Measurements from ENCODE around the gene CGB5. TPM values are rescaled to one million over a fixed set of nuclear protein-coding genes. Genes with fewer than 3 reads are reported as not detected.
"Not testable (repeated sequence)": the region's sequence is repeated elsewhere in the genome, so short reads cannot be mapped to it uniquely, and the experiment has no call there.

CGB5 gene
- total RNA-seq, 1 donor, result not detected

DNA sequence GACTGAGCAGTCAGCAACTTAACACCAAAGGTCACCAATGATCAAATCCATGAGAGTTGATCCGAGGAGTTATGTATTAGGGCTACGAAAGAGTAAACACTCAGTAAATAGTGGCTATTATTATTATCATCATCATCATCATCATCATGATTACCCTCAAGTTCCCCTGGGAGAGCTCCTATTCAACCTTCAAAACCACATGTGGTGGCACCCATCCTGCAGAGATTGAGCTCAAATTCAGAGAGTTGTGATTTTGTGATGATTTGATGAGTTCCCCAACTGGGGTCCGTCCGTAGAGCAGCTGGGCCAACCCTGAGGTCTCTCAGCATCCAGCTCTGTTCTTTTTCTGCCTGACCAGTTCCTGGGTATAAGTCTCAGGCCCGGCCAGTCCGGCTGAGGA is 18.6 kb upstream of the CGB5 start:
- H2AFZ ChIP-seq (ENCODE audit: low read length); H3K4me3 ChIP-seq (ENCODE audit: insufficient read depth, low read length); H4K20me1 ChIP-seq (ENCODE audit: insufficient read depth, low read length); H3K79me2 ChIP-seq (ENCODE audit: insufficient read depth, low read length); DNase-seq (ENCODE audit: insufficient read length, low spot score, missing footprints); H3K27me3 ChIP-seq (ENCODE audit: insufficient read depth, low read length); H3K27ac ChIP-seq (ENCODE audit: low read depth, low read length); H3K4me1 ChIP-seq (ENCODE audit: insufficient read depth, low read length); H3K4me2 ChIP-seq (ENCODE audit: insufficient read depth, low read length); H3K36me3 ChIP-seq (ENCODE audit: insufficient read depth, low read length); H3K9me3 ChIP-seq (ENCODE audit: low read depth, low read length): not testable (repeated sequence)

DNA sequence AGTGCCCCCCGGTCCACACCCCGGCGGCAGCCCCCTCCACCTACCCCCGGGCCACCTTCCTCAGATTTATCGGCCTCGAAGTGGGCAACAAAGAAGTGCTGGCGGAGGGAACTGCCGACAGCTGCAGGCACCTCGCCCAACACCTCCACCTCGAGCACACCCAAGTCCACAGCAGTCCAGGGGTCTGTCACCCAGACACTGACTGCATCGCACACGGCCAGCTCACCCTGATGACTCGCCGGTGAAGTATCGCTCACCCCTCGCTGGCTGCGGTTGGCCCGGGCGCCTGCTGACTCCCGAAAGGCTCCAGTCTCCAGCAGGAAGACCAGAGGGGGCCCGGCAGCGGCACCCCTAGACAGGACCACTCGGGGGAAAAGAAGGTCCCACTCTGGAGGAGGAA is 18.0 kb upstream of the CGB5 start:
- not testable (repeated sequence) for DNase-seq (ENCODE audit: insufficient read length, low spot score, missing footprints); H3K4me3 ChIP-seq (ENCODE audit: insufficient read depth, low read length); H3K79me2 ChIP-seq (ENCODE audit: insufficient read depth, low read length); H3K36me3 ChIP-seq (ENCODE audit: insufficient read depth, low read length); H3K4me1 ChIP-seq (ENCODE audit: insufficient read depth, low read length); H3K4me2 ChIP-seq (ENCODE audit: insufficient read depth, low read length); H3K27ac ChIP-seq (ENCODE audit: low read depth, low read length); H3K9me3 ChIP-seq (ENCODE audit: low read depth, low read length); H4K20me1 ChIP-seq (ENCODE audit: insufficient read depth, low read length); H3K27me3 ChIP-seq (ENCODE audit: insufficient read depth, low read length); H2AFZ ChIP-seq (ENCODE audit: low read length)

- not testable (repeated sequence) for H3K4me1 ChIP-seq (ENCODE audit: insufficient read depth, low read length); H3K36me3 ChIP-seq (ENCODE audit: insufficient read depth, low read length); H3K4me2 ChIP-seq (ENCODE audit: insufficient read depth, low read length); DNase-seq (ENCODE audit: insufficient read length, low spot score, missing footprints); H3K79me2 ChIP-seq (ENCODE audit: insufficient read depth, low read length); H3K9me3 ChIP-seq (ENCODE audit: low read depth, low read length); H3K27me3 ChIP-seq (ENCODE audit: insufficient read depth, low read length); H3K4me3 ChIP-seq (ENCODE audit: insufficient read depth, low read length); H4K20me1 ChIP-seq (ENCODE audit: insufficient read depth, low read length); H3K27ac ChIP-seq (ENCODE audit: low read depth, low read length); H2AFZ ChIP-seq (ENCODE audit: low read length)
Measured at GRCh38 chr19:49028686-49029085, 15.0 kb upstream of the CGB5 start.

GRCh38 chr19:49029749-49030148 is 13.9 kb upstream of the CGB5 start:
- DNase-seq (ENCODE audit: insufficient read length, low spot score, missing footprints), result peak; percentile 68
- not testable (repeated sequence) for H4K20me1 ChIP-seq (ENCODE audit: insufficient read depth, low read length); H3K27ac ChIP-seq (ENCODE audit: low read depth, low read length); H3K4me1 ChIP-seq (ENCODE audit: insufficient read depth, low read length); H3K79me2 ChIP-seq (ENCODE audit: insufficient read depth, low read length); H3K27me3 ChIP-seq (ENCODE audit: insufficient read depth, low read length); H2AFZ ChIP-seq (ENCODE audit: low read length); H3K36me3 ChIP-seq (ENCODE audit: insufficient read depth, low read length); H3K4me2 ChIP-seq (ENCODE audit: insufficient read depth, low read length); H3K9me3 ChIP-seq (ENCODE audit: low read depth, low read length); H3K4me3 ChIP-seq (ENCODE audit: insufficient read depth, low read length)

GRCh38 chr19:49030323-49030722 is 13.3 kb upstream of the CGB5 start:
- not testable (repeated sequence) for H3K4me1 ChIP-seq (ENCODE audit: insufficient read depth, low read length); H3K36me3 ChIP-seq (ENCODE audit: insufficient read depth, low read length); H3K4me3 ChIP-seq (ENCODE audit: insufficient read depth, low read length); DNase-seq (ENCODE audit: insufficient read length, low spot score, missing footprints); H3K79me2 ChIP-seq (ENCODE audit: insufficient read depth, low read length); H2AFZ ChIP-seq (ENCODE audit: low read length); H3K27ac ChIP-seq (ENCODE audit: low read depth, low read length); H3K4me2 ChIP-seq (ENCODE audit: insufficient read depth, low read length); H3K9me3 ChIP-seq (ENCODE audit: low read depth, low read length); H3K27me3 ChIP-seq (ENCODE audit: insufficient read depth, low read length); H4K20me1 ChIP-seq (ENCODE audit: insufficient read depth, low read length)

GRCh38 chr19:49031642-49032301 is 11.9 kb upstream of the CGB5 start, which contains the start of gene CGB2:
TSS of gene CGB2 (plus strand) at chr19:49031890. CDS start at chr19:49032096, 206 bp downstream.
- not testable (repeated sequence) for H3K79me2 ChIP-seq (ENCODE audit: insufficient read depth, low read length); H3K4me2 ChIP-seq (ENCODE audit: insufficient read depth, low read length); H3K36me3 ChIP-seq (ENCODE audit: insufficient read depth, low read length); H3K9me3 ChIP-seq (ENCODE audit: low read depth, low read length); H2AFZ ChIP-seq (ENCODE audit: low read length); H3K27ac ChIP-seq (ENCODE audit: low read depth, low read length); H3K4me3 ChIP-seq (ENCODE audit: insufficient read depth, low read length); H4K20me1 ChIP-seq (ENCODE audit: insufficient read depth, low read length); H3K27me3 ChIP-seq (ENCODE audit: insufficient read depth, low read length); H3K4me1 ChIP-seq (ENCODE audit: insufficient read depth, low read length)
- peak; percentile 61 for DNase-seq (ENCODE audit: insufficient read length, low spot score, missing footprints)
- TF ChIP-seq, protein P1, sequence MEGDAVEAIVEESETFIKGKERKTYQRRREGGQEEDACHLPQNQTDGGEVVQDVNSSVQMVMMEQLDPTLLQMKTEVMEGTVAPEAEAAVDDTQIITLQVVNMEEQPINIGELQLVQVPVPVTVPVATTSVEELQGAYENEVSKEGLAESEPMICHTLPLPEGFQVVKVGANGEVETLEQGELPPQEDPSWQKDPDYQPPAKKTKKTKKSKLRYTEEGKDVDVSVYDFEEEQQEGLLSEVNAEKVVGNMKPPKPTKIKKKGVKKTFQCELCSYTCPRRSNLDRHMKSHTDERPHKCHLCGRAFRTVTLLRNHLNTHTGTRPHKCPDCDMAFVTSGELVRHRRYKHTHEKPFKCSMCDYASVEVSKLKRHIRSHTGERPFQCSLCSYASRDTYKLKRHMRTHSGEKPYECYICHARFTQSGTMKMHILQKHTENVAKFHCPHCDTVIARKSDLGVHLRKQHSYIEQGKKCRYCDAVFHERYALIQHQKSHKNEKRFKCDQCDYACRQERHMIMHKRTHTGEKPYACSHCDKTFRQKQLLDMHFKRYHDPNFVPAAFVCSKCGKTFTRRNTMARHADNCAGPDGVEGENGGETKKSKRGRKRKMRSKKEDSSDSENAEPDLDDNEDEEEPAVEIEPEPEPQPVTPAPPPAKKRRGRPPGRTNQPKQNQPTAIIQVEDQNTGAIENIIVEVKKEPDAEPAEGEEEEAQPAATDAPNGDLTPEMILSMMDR (IDR thresholded peaks at IDR 0.05; ENCODE audit: extremely low read depth, low read depth, low read length), result peak; percentile 37
